Activated T-cell treated with anti-CD3 and anti-CD28 coated beads, Interleukin-2, amount 50 U/mL, for 72 hours (primary cell): Measurements from ENCODE around the gene NEU1. TPM values are rescaled to one million over a fixed set of nuclear protein-coding genes. Genes with fewer than 3 reads are reported as not detected.
A peak's percentile ranks its signal among the peaks of the same experiment; 100 is the strongest.
"Not testable (repeated sequence)": the region's sequence is repeated elsewhere in the genome, so short reads cannot be mapped to it uniquely, and the experiment has no call there.

Experiments used
- ATAC-seq, 2 donors: fragments of 150-1000 bp; cut with Tn5 transposase; replicated peaks in 1 of 2; 2 replicates each; pipeline ENCODE4 v1.10.0; 2021; ENCODE audit warnings: moderate library complexity in 2 of 2, mild to moderate bottlenecking in 1 of 2
- DNase-seq, 2 donors: peaks; one replicate each; pipeline ENCODE4 v3.0.0; 2021 to 2022; ENCODE audit warnings: mixed read lengths in 1 of 2
- H3K27ac Mint-ChIP-seq: one replicate; pipeline ENCODE4 v1.8.0; 2022; ENCODE audit warnings: mild to moderate bottlenecking, moderate library complexity, mixed read lengths
- H3K27me3 Mint-ChIP-seq: one replicate; pipeline ENCODE4 v1.8.0; 2022; ENCODE audit warnings: low read depth, mixed read lengths
- H3K36me3 Mint-ChIP-seq, 2 donors: one replicate each; pipeline ENCODE4 v1.8.0; 2022; ENCODE audit warnings: mixed read lengths in 2 of 2, mild to moderate bottlenecking in 1 of 2; ENCODE audit not compliant: insufficient read depth in 2 of 2
- H3K4me1 Mint-ChIP-seq: one replicate; pipeline ENCODE4 v1.8.0; 2022; ENCODE audit warnings: low read depth, mixed read lengths
- H3K4me3 Mint-ChIP-seq, 2 donors: one replicate each; pipeline ENCODE4 v1.8.0; 2022; ENCODE audit warnings: mild to moderate bottlenecking in 2 of 2, mixed read lengths in 2 of 2, moderate library complexity in 2 of 2
- H3K9me3 Mint-ChIP-seq, 2 donors: one replicate each; pipeline ENCODE4 v1.8.0; 2022; ENCODE audit warnings: mixed read lengths in 2 of 2
- total RNA-seq, 2 donors: library from RNA; stranded (reverse); gene quantifications; one replicate each; pipeline ENCODE4 v1.2.3, GENCODE V29; 2022

Gene NEU1
- total RNA-seq, 2 donors from 2014 or later: 24.0 to 27.1 TPM

- H3K9me3 Mint-ChIP-seq: no peaks in the 10 kb centered on the region
These were observed 51.0 kb downstream of the NEU1 start for GRCh38 chr6:31811645-31812044.

DNA sequence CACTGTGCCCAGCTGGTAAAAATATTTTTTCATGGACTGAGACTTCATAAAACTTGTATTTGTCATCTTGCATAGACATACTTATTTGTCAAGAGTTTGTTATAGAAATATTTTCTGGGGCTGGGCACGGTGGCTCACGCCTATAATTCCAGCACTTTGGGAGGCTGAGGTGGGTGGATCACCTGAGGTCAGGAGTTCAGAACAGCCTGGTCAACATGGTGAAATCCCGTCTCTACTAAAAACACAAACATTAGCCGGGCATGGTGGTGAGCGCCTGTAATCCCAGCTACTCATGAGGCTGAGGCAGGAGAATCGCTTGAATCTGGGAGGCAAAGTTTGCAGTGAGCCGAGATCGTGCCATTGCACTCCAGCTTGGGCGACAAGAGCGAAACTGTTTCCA is 54.0 kb downstream of the NEU1 start:
- H3K4me1 Mint-ChIP-seq: peaks cover 46% of the 10 kb centered on the region

More at GRCh38 chr6:31811645-31812044, 51.0 kb downstream of the NEU1 start:
- DNase-seq: no peak
- Mint-ChIP-seq H3K4me1 (peaks cover 27% of the 10 kb centered on the region), H3K27me3 (no peaks in the 10 kb centered on the region), H3K4me3 (peak overlapping the region in 1 of 2 donors; percentile 99), H3K36me3 (peaks cover 0 to 1% of the 10 kb centered on the region in 2 donors), H3K27ac (peak overlapping the region; percentile 100)
- ATAC-seq: no peak

More for the DNA sequence above, 54.0 kb downstream of the NEU1 start:
- not testable (repeated sequence) for H3K9me3 Mint-ChIP-seq, H3K4me3 Mint-ChIP-seq, DNase-seq, H3K36me3 Mint-ChIP-seq, H3K27ac Mint-ChIP-seq, H3K27me3 Mint-ChIP-seq, ATAC-seq

Other genes starting within 250 kb of the NEU1 start
- 10 to 100 TPM; 68.7 to 98.1 TPM for gene AIF1, start 247.6 kb downstream of the NEU1 start, total RNA-seq
- 100 to 1,000 TPM; 260 to 285 TPM for gene PRRC2A, start 242.1 kb downstream of the NEU1 start, total RNA-seq
- 100 to 1,000 TPM; 265 to 272 TPM for gene BAG6, start 210.2 kb downstream of the NEU1 start, total RNA-seq
- gene APOM, start 206.9 kb downstream of the NEU1 start, total RNA-seq: 1 to 10 TPM; 5.0 to 6.0 TPM
- gene C6orf47, start 202.0 kb downstream of the NEU1 start, total RNA-seq: 10 to 100 TPM; 21.1 to 22.5 TPM
- gene GPANK1, start 197.8 kb downstream of the NEU1 start, total RNA-seq: 10 to 100 TPM; 30.3 to 37.7 TPM
- gene CSNK2B, start 196.7 kb downstream of the NEU1 start, total RNA-seq: 100 to 1,000 TPM; 208 to 209 TPM
- gene LY6G5B, start 192.8 kb downstream of the NEU1 start, total RNA-seq: 10 to 100 TPM; 21.3 to 26.9 TPM
- 1 to 10 TPM; 2.3 to 6.9 TPM for gene LY6G5C, start 181.8 kb downstream of the NEU1 start, total RNA-seq
- gene ABHD16A, start 159.5 kb downstream of the NEU1 start, total RNA-seq: 10 to 100 TPM; 48.9 TPM
- gene LY6G6F, start 156.0 kb downstream of the NEU1 start, total RNA-seq: not detected
- not detected for gene LY6G6D, start 147.5 kb downstream of the NEU1 start, total RNA-seq
- under 1 TPM; 0.25 to 0.67 TPM for gene LY6G6C, start 141.1 kb downstream of the NEU1 start, total RNA-seq
- gene MPIG6B, start 139.4 kb downstream of the NEU1 start, total RNA-seq: under 1 TPM in 1 of 2 donors, not detected in 1; 0.10 TPM
- 10 to 100 TPM; 19.0 to 19.6 TPM for gene DDAH2, start 133.5 kb downstream of the NEU1 start, total RNA-seq
- 100 to 1,000 TPM; 253 to 318 TPM for gene CLIC1, start 126.3 kb downstream of the NEU1 start, total RNA-seq
- gene MSH5, start 122.8 kb downstream of the NEU1 start, total RNA-seq: 10 to 100 TPM; 84.9 to 98.4 TPM
- gene SAPCD1, start 100.2 kb downstream of the NEU1 start, total RNA-seq: 10 to 100 TPM; 15.7 to 18.0 TPM
- gene VWA7, start 85.5 kb downstream of the NEU1 start, total RNA-seq: 1 to 10 TPM; 3.3 to 3.4 TPM
- gene VARS1, start 67.1 kb downstream of the NEU1 start, total RNA-seq: 100 to 1,000 TPM in 1 of 2 donors, 10 to 100 TPM in 1; 91.3 to 101 TPM
- 100 to 1,000 TPM; 122 to 123 TPM for gene LSM2, start 55.9 kb downstream of the NEU1 start, total RNA-seq
- gene HSPA1L, start 47.5 kb downstream of the NEU1 start, total RNA-seq: 1 to 10 TPM; 2.9 to 3.1 TPM
- 10 to 100 TPM; 16.5 to 37.6 TPM for gene HSPA1A, start 47.3 kb downstream of the NEU1 start, total RNA-seq
- 10 to 100 TPM; 31.6 to 44.9 TPM for gene HSPA1B, start 35.1 kb downstream of the NEU1 start, total RNA-seq
- under 1 TPM; 0.22 to 0.23 TPM for gene SLC44A4, start 16.2 kb upstream of the NEU1 start, total RNA-seq
- gene EHMT2, start 34.9 kb upstream of the NEU1 start, total RNA-seq: 10 to 100 TPM; 49.2 to 64.7 TPM
- 1 to 10 TPM in 1 of 2 donors, under 1 TPM in 1; 0.88 to 1.9 TPM for gene ZBTB12, start 39.3 kb upstream of the NEU1 start, total RNA-seq
- gene C2, start 64.9 kb upstream of the NEU1 start, total RNA-seq: 1 to 10 TPM; 3.4 to 5.1 TPM
- 1 to 10 TPM; 1.1 to 3.5 TPM for gene CFB, start 83.3 kb upstream of the NEU1 start, total RNA-seq
- gene NELFE, start 96.2 kb upstream of the NEU1 start, total RNA-seq: 10 to 100 TPM; 65.0 to 71.5 TPM
- 10 to 100 TPM; 75.7 to 79.7 TPM for gene SKIC2, start 96.4 kb upstream of the NEU1 start, total RNA-seq
- gene DXO, start 109.3 kb upstream of the NEU1 start, total RNA-seq: 10 to 100 TPM; 23.3 to 34.7 TPM
- 1 to 10 TPM; 6.9 to 7.6 TPM for gene C4A, start 119.2 kb upstream of the NEU1 start, total RNA-seq
- 1 to 10 TPM; 4.9 to 6.4 TPM for gene C4B, start 152.0 kb upstream of the NEU1 start, total RNA-seq
- gene CYP21A2, start 175.6 kb upstream of the NEU1 start, total RNA-seq: 1 to 10 TPM; 1.1 to 1.3 TPM
- 10 to 100 TPM; 10.9 to 15.0 TPM for gene TNXB, start 246.5 kb upstream of the NEU1 start, total RNA-seq